ENCODE data around the gene ELOVL6.

- TF ChIP-seq, protein P1, sequence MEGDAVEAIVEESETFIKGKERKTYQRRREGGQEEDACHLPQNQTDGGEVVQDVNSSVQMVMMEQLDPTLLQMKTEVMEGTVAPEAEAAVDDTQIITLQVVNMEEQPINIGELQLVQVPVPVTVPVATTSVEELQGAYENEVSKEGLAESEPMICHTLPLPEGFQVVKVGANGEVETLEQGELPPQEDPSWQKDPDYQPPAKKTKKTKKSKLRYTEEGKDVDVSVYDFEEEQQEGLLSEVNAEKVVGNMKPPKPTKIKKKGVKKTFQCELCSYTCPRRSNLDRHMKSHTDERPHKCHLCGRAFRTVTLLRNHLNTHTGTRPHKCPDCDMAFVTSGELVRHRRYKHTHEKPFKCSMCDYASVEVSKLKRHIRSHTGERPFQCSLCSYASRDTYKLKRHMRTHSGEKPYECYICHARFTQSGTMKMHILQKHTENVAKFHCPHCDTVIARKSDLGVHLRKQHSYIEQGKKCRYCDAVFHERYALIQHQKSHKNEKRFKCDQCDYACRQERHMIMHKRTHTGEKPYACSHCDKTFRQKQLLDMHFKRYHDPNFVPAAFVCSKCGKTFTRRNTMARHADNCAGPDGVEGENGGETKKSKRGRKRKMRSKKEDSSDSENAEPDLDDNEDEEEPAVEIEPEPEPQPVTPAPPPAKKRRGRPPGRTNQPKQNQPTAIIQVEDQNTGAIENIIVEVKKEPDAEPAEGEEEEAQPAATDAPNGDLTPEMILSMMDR (IDR thresholded peaks at IDR 0.05), result peak; percentile 51 to 92 (median 72)
- no peak for TF ChIP-seq POLR2A (IDR thresholded peaks at IDR 0.05)
These were observed 12.8 kb upstream of the ELOVL6 start for GRCh38 chr4:110211007-110211769.
